Duodenal mucosa (tissue), 2 donors: ENCODE measurements around the gene COL13A1.
A peak's percentile ranks its signal among the peaks of the same experiment; 100 is the strongest.

Experiments used
- H3K27ac ChIP-seq: one replicate; pipeline ENCODE4 v1.7.0; 2013; ENCODE audit warnings: low read depth, low read length
- H3K27me3 ChIP-seq, 2 donors: one replicate each; pipeline ENCODE4 v1.7.0; 2013; ENCODE audit warnings: low read length in 2 of 2, control low read depth in 1 of 2; ENCODE audit not compliant: insufficient read depth in 2 of 2, control insufficient read depth in 1 of 2
- H3K36me3 ChIP-seq, 2 donors: one replicate each; pipeline ENCODE4 v1.7.0; 2013; ENCODE audit warnings: low read length in 2 of 2, control low read depth in 1 of 2; ENCODE audit not compliant: insufficient read depth in 2 of 2, control insufficient read depth in 1 of 2
- H3K4me1 ChIP-seq, 2 donors: one replicate each; pipeline ENCODE4 v1.7.0; 2013; ENCODE audit warnings: low read length in 2 of 2, control low read depth in 1 of 2; ENCODE audit not compliant: insufficient read depth in 2 of 2, control insufficient read depth in 1 of 2
- H3K4me3 ChIP-seq, 2 donors: one replicate each; pipeline ENCODE4 v1.7.0; 2013; ENCODE audit warnings: low read length in 2 of 2, low read depth in 1 of 2
- H3K9ac ChIP-seq, 2 donors: one replicate each; pipeline ENCODE4 v1.7.0; 2013; ENCODE audit warnings: low read length in 2 of 2, low read depth in 1 of 2
- H3K9me3 ChIP-seq, 2 donors: one replicate each; pipeline ENCODE4 v1.7.0; 2013; ENCODE audit warnings: low read length in 2 of 2, control low read depth in 1 of 2; ENCODE audit not compliant: control insufficient read depth in 1 of 2

The COL13A1 gene

DNA sequence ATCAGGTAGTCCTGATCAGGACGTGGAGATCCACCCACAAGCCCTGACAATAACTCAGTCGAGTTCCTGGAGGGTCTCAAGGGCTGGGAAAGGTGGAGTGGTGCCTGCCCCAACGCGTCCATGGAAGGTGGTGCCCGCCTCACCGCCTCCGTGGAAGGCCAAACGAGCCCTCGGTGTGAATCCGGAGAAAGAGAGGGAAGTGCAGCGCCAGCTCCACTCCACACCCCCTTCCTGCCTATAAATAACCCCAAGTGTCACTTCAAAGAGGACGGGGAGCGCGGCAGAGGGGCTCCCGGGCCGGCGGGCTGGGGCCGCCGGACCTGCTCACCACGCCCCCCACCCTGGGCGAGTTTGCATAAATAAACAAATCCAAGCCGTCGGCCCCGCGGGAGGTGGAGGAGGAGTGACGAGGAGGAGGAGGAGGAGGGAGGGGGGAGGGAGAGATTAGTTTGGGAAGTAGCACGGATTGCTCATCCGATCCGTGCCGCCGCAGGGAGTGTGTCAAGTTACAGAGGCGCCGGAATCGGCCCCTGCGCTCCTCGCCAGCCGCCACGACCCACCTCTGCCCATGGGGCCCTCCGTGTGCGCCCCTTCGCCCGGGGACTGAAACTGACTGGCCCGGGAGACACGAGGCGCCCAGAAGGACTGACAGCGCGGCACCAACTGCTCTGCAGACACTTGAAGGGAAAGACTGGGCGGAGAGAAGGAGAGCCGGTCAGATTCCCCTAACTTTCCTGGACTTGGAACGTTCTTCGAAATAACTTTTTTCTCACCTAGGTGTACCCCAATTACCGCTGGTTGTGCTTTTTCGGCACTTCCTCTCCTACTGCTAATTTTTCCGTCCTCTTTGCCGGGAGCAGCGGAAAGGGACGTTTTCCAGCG lies at the start of gene COL13A1:
COL13A1 (plus strand) TSS at position 473 of the 882 bp plus-strand sequence. CDS start 518 bp downstream, outside the sequence.
- H3K4me1 ChIP-seq: peaks cover 0 to 11% of the 10 kb centered on the region in 2 donors
- H3K9me3 ChIP-seq: no peaks in the 10 kb centered on the region
- H3K27me3 ChIP-seq: peaks cover 20 to 28% of the 10 kb centered on the region in 2 donors
- H3K27ac ChIP-seq: no peak within 1 kb of the TSS
- no peaks in the 10 kb centered on the region for H3K36me3 ChIP-seq
- peak within 1 kb of the TSS; percentile 50 to 58 for H3K4me3 ChIP-seq
- peak within 1 kb of the TSS; percentile 2 to 3 for H3K9ac ChIP-seq

GRCh38 chr10:69752479-69752878 lies 49.2 kb upstream of the COL13A1 start:
- no peak overlapping the region for H3K9ac ChIP-seq
- no peak overlapping the region for H3K27ac ChIP-seq
- peaks cover 0 to 6% of the 10 kb centered on the region in 2 donors for H3K27me3 ChIP-seq
- no peak overlapping the region for H3K4me3 ChIP-seq
- no peaks in the 10 kb centered on the region for H3K4me1 ChIP-seq
- H3K9me3 ChIP-seq: no peaks in the 10 kb centered on the region
- no peaks in the 10 kb centered on the region for H3K36me3 ChIP-seq

GRCh38 chr10:69756279-69756678 lies 45.4 kb upstream of the COL13A1 start:
- H3K9me3 ChIP-seq: no peaks in the 10 kb centered on the region
- H3K27me3 ChIP-seq: no peaks in the 10 kb centered on the region
- H3K9ac ChIP-seq: no peak overlapping the region
- H3K36me3 ChIP-seq: no peaks in the 10 kb centered on the region
- peaks cover 0 to 7% of the 10 kb centered on the region in 2 donors for H3K4me1 ChIP-seq
- H3K27ac ChIP-seq: no peak overlapping the region
- no peak overlapping the region for H3K4me3 ChIP-seq

- Histone ChIP-seq H3K4me3 (no peak overlapping the region), H3K9ac (no peak overlapping the region), H3K27me3 (no peaks in the 10 kb centered on the region), H3K9me3 (no peaks in the 10 kb centered on the region), H3K36me3 (no peaks in the 10 kb centered on the region), H3K4me1 (peaks cover 0 to 7% of the 10 kb centered on the region in 2 donors), H3K27ac (no peak overlapping the region)
Observed at GRCh38 chr10:69757206-69757552, 44.5 kb upstream of the COL13A1 start.

DNA sequence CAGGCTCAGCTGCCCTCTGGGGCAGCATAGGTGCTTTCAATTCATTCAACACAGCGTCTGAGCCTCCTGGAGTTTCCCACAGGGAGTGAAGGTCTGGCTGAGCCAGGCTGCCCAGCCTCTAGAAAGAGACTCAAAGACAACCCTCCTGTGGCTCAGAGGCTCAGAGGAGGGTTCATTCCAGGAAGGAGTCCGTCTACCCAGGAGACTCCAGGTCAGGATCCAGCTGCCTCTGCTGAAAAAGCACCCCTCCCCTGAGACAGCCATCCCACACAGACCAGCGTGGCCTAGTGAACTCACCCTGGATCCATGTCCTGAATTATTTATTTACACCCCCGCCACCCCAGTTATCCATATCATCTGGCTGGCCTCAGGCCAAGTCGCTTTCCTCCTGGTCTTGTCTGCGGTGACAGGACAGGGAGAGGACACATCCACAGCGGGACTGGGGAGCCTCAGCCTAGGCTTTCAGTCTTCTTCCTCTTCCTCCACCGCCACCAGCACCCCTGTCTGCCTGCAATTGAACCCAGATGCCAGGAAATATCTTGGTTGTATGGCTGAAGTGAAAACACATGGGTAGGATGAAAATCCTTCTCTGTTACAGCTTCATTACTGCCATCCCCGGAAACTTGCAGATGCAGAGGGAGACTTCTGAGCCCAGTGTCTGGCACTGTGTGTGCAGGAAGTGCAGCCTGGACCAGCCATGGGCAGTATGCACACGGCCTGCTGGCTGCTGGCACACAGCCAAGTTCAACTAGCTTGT lies 44.0 kb upstream of the COL13A1 start:
- peaks cover 0 to 7% of the 10 kb centered on the region in 2 donors for H3K4me1 ChIP-seq
- H3K4me3 ChIP-seq: no peak overlapping the region
- no peaks in the 10 kb centered on the region for H3K36me3 ChIP-seq
- H3K27me3 ChIP-seq: no peaks in the 10 kb centered on the region
- no peak overlapping the region for H3K9ac ChIP-seq
- no peak overlapping the region for H3K27ac ChIP-seq
- H3K9me3 ChIP-seq: no peaks in the 10 kb centered on the region

GRCh38 chr10:69758310-69758728 lies 43.4 kb upstream of the COL13A1 start:
- H3K27me3 ChIP-seq: no peaks in the 10 kb centered on the region
- H3K27ac ChIP-seq: no peak overlapping the region
- H3K9me3 ChIP-seq: no peaks in the 10 kb centered on the region
- no peaks in the 10 kb centered on the region for H3K36me3 ChIP-seq
- no peak overlapping the region for H3K9ac ChIP-seq
- no peak overlapping the region for H3K4me3 ChIP-seq
- H3K4me1 ChIP-seq: peaks cover 0 to 7% of the 10 kb centered on the region in 2 donors

DNA sequence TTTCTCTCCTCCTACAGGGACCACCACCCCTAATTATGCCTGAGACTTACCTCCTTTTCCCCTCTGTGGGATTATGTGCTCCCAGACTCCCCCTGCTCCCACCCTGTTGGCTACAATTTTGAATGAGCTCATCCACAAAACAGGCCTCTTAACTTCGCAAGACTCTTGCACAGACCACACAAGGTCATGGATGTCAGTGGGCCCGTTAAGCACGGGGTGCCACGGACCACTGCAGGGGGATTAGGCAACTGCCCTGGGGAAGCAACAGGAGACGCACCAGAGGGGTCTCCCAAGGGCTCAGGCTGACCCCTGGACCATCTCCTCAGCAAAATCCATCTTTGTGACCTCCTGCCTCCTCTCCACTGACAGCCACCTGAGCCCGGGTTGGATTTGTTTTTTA lies 42.1 kb upstream of the COL13A1 start:
- no peaks in the 10 kb centered on the region for H3K36me3 ChIP-seq
- no peak overlapping the region for H3K27ac ChIP-seq
- peaks cover 0 to 7% of the 10 kb centered on the region in 2 donors for H3K4me1 ChIP-seq
- no peaks in the 10 kb centered on the region for H3K9me3 ChIP-seq
- H3K9ac ChIP-seq: no peak overlapping the region
- no peaks in the 10 kb centered on the region for H3K27me3 ChIP-seq
- no peak overlapping the region for H3K4me3 ChIP-seq

- H3K4me1 ChIP-seq: peaks cover 0 to 7% of the 10 kb centered on the region in 2 donors
- no peaks in the 10 kb centered on the region for H3K36me3 ChIP-seq
- H3K27me3 ChIP-seq: no peaks in the 10 kb centered on the region
- no peaks in the 10 kb centered on the region for H3K9me3 ChIP-seq
- H3K4me3 ChIP-seq: no peak overlapping the region
- H3K9ac ChIP-seq: no peak overlapping the region
- H3K27ac ChIP-seq: no peak overlapping the region
Observed at GRCh38 chr10:69760072-69760471, 41.6 kb upstream of the COL13A1 start.

DNA sequence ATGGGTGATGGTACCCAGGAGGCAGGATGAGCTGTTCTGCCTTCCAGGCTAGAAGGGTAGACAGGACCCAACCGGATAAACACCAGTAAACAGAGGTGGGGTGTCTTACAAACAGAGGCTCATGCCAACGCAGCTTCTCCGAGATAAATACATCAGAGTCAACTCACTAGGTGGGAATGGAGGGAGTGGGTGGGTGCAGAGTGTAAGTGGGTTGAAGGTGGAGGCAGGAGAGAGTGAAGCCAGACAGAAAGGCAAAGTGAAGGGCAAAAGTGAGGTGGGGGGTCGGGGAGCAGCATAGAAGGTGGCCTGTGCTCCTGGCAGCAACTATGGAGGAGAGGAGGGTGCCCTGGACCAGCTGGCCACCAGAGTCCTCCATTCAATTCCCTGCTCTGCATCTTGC lies 40.4 kb upstream of the COL13A1 start:
- Histone ChIP-seq H3K27me3 (no peaks in the 10 kb centered on the region), H3K36me3 (no peaks in the 10 kb centered on the region), H3K9ac (no peak overlapping the region)

More for the DNA sequence above, 40.4 kb upstream of the COL13A1 start:
- H3K9me3 ChIP-seq: no peaks in the 10 kb centered on the region
- H3K4me1 ChIP-seq: peaks cover 0 to 7% of the 10 kb centered on the region in 2 donors
- H3K4me3 ChIP-seq: no peak overlapping the region
- H3K27ac ChIP-seq: no peak overlapping the region
